Measurements from ENCODE around the gene GALR2.
A peak's percentile ranks its signal among the peaks of the same experiment; 100 is the strongest.

The GALR2 gene

GRCh38 chr17:76102944-76103273, 28.3 kb downstream of the GALR2 start:
- no peak for DNase-seq

- DNase-seq = peak; percentile 94 to 96
Measured at GRCh38 chr17:76103274-76104139, 28.9 kb downstream of the GALR2 start, which contains the start of gene EXOC7. TSS of gene EXOC7 (minus strand) at chr17:76103787. CDS start at chr17:76103692, 95 bp downstream.

- DNase-seq = no peak
Measured at GRCh38 chr17:76104140-76104895, 29.7 kb downstream of the GALR2 start.

- DNase-seq = no peak
Measured at GRCh38 chr17:76104896-76105231, 30.3 kb downstream of the GALR2 start.

GRCh38 chr17:76106703-76107102, 32.1 kb downstream of the GALR2 start:
- DNase-seq = no peak

- DNase-seq = no peak
Measured at GRCh38 chr17:76107509-76107908, 32.9 kb downstream of the GALR2 start.

GRCh38 chr17:76111956-76112355, 37.4 kb downstream of the GALR2 start:
- no peak for DNase-seq

GRCh38 chr17:76115138-76115754, 40.7 kb downstream of the GALR2 start:
- no peak for DNase-seq

GRCh38 chr17:76119409-76120371, 45.1 kb downstream of the GALR2 start:
- DNase-seq = no peak

- DNase-seq = no peak
Measured at GRCh38 chr17:76120658-76121008, 46.1 kb downstream of the GALR2 start.

- DNase-seq = peak in 1 of 2 donors; percentile 46
Measured at GRCh38 chr17:76121932-76122430, 47.4 kb downstream of the GALR2 start.

GRCh38 chr17:76122431-76123190, 48.0 kb downstream of the GALR2 start:
- DNase-seq = no peak

- no peak for DNase-seq
Measured at GRCh38 chr17:76123191-76123499, 48.6 kb downstream of the GALR2 start.

GRCh38 chr17:76123749-76124581, 49.4 kb downstream of the GALR2 start:
- DNase-seq = no peak

- DNase-seq = no peak
Measured at GRCh38 chr17:76124582-76125390, 50.2 kb downstream of the GALR2 start.

- DNase-seq = no peak
Measured at GRCh38 chr17:76125391-76125675, 50.8 kb downstream of the GALR2 start.

- no peak for DNase-seq
Measured at GRCh38 chr17:76125922-76126321, 51.3 kb downstream of the GALR2 start.
